ENCODE data around the gene ZFYVE28.

The ZFYVE28 gene

DNA sequence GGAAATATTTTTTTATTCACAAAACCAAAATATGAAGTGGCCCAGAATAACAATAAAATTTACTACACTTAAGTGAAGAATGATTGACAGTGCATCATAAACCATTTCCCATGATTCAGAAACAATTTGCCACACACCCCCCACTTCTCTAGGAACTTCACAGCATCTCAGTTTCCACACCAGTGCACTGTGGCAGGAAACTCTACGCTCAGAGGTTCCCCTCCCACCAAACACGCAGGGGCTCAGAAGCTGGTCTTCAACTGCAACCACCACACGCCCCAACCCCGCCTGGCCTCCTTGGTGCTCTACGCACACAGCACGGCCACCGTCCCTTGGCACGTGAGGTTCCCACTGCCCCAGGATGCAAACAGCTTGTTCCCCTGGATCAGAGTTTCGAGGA is 63.7 kb downstream of the ZFYVE28 start:
- no peak for DNase-seq (ENCODE audit: low read depth in 2 of 2, low spot score in 1 of 2)

- no peak for DNase-seq (ENCODE audit: low read depth in 2 of 2, low spot score in 1 of 2)
Observed at GRCh38 chr4:2354118-2354517, 64.3 kb downstream of the ZFYVE28 start.

DNA sequence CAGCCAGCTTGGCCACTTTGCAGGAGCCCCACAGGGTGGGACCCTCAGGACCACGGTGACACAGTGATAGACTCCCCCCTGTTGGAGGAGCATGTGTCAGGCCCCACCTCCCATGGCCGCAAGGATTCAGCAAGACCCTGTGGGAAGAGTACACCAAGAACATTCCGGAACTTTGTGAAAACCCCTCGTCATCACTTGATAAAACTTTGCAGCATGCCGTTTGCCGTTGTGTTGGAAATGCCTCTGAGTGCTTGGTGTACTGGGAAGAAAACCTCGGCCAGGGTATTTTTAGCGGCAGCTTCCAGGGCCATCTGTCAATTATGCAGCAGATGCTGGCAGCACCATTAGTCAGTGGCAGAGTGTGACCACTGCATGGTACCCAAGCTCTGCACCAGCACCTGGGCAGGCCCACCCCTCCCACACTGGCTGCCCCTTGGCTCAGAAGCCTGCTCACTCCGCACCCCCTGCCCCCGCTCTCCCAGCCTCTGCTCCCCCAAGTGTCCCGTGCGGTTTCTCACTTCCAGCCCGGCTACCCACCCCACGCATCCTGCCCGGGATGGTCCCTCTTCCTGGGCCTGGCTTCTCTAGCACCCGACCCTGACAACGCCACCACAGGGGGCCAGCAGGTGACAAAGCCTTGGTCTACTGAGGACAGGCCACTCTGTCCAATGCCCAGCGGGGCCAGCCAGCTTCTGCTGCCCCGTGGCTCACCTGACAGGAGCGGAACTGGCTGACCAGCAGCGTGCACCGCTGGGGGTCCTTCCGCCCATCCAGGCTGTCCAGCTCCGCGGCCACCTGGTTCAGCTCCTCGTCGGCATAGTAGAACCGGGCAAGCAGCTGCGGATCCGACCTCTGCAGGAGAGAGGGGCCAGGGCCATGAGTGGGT is 65.0 kb downstream of the ZFYVE28 start:
- no peak for DNase-seq (ENCODE audit: low read depth in 2 of 2, low spot score in 1 of 2)

GRCh38 chr4:2352729-2353221 is 65.7 kb downstream of the ZFYVE28 start:
- DNase-seq (ENCODE audit: low read depth in 2 of 2, low spot score in 1 of 2), result no peak

- DNase-seq (ENCODE audit: low read depth in 2 of 2, low spot score in 1 of 2), result no peak
Observed at GRCh38 chr4:2352171-2352570, 66.3 kb downstream of the ZFYVE28 start.

- no peak for DNase-seq (ENCODE audit: low read depth in 2 of 2, low spot score in 1 of 2)
Observed at GRCh38 chr4:2350982-2351381, 67.5 kb downstream of the ZFYVE28 start.

- DNase-seq (ENCODE audit: low read depth in 2 of 2, low spot score in 1 of 2), result no peak
Observed at GRCh38 chr4:2348786-2349185, 69.7 kb downstream of the ZFYVE28 start.

GRCh38 chr4:2347190-2347589 is 71.3 kb downstream of the ZFYVE28 start:
- no peak for DNase-seq (ENCODE audit: low read depth in 2 of 2, low spot score in 1 of 2)

DNA sequence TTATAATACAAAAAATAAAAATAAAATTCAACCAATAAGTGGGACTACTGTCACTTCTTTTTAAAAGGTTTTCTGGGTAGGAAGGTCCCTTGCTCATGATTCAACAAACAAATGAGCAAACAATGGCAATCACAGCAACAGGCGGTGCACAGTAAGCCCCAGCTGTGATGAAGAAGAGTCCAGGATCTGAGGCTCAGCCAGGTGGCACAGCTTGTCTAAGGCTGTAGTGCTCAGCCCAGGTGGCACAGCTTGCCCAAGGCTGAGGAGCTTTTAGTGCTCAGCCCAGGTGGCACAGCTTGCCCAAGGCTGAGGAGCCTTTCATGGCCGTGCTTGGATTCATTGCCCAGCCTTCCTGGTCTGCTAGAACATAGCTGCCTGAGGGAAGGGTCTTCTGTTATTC is 75.0 kb downstream of the ZFYVE28 start:
- no peak for DNase-seq (ENCODE audit: low read depth in 2 of 2, low spot score in 1 of 2)

DNA sequence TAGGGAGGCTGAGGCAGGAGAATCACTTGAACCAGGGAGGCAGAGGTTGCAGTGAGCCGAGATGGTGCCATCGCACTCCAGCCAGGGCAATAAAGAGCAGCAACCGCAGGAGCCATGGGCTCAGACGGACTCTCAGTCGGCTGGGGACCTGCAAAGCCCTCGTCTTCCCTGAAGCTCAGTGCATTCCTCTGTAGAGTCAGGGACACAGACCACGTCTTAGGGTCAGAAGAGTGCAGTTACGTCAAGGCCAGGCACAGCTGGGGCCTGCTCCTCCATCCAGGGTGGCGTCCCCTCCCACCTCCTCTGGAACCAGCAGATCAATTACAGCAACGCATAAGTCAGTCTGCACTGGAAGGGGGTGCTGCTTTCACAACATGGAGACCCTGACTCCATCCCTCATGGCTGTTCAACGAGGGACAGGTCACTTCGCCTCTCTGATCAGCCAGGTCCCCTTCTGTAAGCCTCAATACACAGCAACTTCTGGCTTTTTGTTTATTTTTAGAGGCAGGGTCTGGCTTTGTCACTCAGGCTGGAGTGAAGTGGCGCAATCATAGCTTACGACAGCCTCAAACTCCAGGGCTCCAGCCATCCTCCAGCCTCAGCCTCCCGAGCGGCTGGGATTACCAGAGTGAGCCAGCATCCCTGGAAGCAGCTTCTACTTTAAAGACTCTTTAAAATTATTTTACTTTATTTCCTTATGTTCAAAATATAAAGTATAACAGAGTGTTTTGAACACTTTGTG is 76.4 kb downstream of the ZFYVE28 start:
- DNase-seq (ENCODE audit: low read depth in 2 of 2, low spot score in 1 of 2), result no peak

DNA sequence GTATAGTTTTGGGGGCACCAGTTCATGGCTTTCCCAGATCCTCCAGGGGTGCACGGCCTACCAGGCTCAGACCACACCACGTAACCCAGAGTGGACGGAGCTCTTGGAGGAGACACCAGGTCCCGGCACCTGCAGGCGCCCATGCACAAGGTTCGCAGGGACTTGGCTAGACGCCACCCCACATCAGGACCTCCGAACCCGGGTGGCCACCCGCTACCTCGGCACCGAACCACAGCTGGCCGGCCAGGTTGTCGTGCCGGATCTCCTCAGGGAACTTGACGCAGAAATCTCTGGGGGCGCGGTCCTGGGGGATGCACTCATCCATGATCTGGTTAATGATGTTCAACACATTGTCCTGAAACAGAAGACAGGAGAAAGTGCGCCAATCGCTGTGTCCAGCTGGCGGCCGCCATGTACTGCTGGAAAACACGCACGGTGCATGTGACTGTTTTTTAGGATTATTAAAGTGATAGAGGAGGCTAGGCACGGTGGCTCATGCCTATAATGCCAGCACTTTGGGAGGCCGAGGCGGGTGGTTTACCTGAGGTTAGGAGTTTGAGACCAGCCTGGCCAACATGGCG is 77.1 kb downstream of the ZFYVE28 start:
- no peak for DNase-seq (ENCODE audit: low read depth in 2 of 2, low spot score in 1 of 2)

- no peak for DNase-seq (ENCODE audit: low read depth in 2 of 2, low spot score in 1 of 2)
Observed at GRCh38 chr4:2340272-2341061, 78.0 kb downstream of the ZFYVE28 start.

DNA sequence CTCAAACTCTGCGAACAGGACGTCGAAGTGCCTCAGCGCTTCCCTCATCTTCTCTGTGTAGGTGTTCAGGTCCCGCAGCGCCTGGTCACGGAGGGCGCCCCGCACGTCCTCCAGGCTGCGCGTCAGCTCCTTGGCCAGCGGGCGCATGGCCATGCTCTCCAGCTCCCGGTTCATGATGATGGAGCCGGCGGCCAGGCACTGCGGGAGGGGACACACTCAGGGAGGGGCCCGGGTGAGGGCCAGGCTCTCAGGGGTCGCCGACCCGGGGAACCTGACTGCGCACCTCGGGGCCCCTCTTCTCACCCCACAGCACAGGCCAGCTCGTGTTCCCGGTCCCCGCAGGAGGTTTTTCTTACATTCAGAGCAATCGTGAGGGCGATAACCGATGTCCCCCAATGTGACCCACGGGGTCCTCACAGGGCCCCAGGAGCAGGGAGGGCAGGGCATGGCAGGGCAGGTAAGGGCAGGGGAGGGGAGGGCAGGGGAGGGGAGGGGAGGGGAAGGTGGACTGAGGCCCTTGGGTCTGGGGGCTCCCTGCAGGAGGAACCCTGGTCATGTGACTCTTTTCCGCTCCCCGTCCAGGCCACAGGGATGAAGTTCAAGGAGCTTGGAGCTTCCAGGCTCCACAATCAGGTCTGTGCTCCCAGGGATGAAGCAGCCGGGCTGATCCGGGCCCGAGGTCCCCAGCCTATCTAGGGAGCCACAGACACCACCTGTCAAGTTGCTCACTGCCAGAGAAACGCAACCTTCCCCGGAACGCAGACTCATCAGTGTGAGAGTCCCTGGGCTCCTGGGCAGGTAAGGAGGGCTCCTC is 78.8 kb downstream of the ZFYVE28 start:
- no peak for DNase-seq (ENCODE audit: low read depth in 2 of 2, low spot score in 1 of 2)

DNA sequence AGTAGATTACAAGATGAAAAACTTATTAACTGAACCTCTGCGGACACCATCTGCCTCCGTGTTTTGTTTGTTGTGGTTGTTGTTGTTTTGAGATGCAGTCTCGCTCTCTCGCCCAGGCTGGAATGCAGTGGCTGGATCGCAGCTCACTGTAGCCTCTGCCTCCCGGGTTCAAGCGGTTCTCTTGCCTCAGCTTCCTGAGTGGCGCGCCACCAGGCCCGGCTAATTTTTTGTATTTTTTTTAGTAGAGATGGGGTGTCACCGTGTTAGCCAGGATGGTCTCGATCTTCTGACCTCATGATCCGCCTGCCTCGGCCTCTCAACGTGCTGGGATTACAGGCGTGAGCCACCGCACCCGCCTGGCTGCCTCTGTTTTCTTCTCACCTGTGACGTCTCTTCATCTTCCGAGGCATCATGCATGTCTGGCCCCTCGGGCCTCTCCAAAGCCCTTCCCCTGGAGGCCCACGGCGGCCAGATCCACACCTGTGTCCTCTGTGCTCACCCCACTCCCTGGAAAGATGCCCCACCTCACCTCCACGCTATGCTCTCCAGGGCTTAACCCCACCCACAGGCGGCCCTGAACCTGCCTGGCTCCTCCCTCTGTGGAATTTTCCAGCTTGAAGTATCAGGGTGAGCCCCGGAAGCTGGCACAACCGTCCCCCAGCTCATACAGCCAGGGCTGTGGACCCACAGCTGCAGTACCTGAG is 79.5 kb downstream of the ZFYVE28 start:
- no peak for DNase-seq (ENCODE audit: low read depth in 2 of 2, low spot score in 1 of 2)

DNA sequence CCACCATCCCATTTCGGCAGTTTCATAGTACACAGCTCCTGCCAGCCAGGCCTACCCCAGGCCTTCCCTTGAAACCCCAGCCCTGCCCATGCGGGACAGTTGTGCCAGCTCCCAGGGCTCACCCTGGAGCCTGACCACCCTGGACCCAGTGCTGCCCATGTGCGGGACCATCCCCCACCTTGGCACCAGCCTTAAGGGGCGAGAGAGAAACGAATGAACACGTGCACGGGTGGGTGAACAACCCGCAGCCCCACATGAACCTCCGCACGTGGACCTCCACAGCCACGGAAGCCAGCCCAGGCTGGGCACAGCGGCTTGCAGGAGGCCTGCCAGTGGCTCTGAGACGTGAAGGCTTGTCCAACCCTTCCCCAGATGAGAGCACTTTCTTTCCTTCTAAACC is 80.5 kb downstream of the ZFYVE28 start:
- no peak for DNase-seq (ENCODE audit: low read depth in 2 of 2, low spot score in 1 of 2)

- DNase-seq (ENCODE audit: low read depth in 2 of 2, low spot score in 1 of 2), result no peak
Observed at GRCh38 chr4:2337131-2337723, 81.2 kb downstream of the ZFYVE28 start.

DNA sequence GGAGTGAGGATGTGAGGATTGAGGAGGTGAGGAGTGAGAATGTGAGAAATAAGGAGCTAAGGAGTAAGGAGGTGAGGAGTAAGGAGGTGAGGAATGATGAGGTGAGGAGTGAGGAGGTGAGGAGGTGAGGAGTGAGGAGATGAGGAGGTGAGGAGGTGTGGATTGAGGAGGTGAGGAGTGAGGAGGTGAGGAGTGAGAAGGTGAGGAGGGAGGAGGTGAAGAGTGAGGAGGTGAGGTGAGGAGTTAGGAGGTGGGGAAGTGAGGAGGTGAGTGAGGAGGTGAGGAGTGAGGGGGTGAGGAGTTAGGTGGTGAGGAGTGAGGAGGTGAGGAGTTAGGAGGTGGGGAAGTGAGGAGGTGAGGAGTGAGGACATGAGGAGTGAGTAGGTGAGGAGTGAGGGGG is 81.8 kb downstream of the ZFYVE28 start:
- DNase-seq (ENCODE audit: low read depth in 2 of 2, low spot score in 1 of 2), result no peak

DNA sequence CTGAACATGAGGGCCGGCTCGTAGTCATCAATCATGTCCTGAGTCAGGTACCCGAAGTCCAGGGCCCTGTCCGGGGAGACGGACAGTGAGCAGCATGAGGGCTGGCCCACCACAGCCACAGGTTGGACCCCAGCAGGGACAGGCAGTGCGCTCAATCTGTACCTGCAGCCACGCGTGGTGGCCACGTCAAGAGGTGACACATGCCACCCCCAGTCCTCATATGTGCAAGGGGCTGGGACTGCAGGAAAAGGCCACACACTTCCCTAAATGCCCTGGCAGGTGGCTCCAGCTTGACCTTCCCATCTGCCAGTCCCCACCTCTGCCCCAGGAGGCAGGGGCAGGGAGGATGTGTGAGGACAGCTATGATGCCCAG is 82.7 kb downstream of the ZFYVE28 start:
- DNase-seq (ENCODE audit: low read depth in 2 of 2, low spot score in 1 of 2), result no peak

All from stimulated activated CD8-positive, alpha-beta memory T cell treated with anti-CD3 and anti-CD28 coated beads, Interleukin-4, amount 100 ng/mL, for 1 hour (primary cell).